NOMO-1 treated with dmso at 0.1 percent for 144 hours (cell line): ENCODE data around the gene BTN1A1.
A peak's percentile ranks its signal among the peaks of the same experiment; 100 is the strongest.
"Not testable (repeated sequence)": the region's sequence is repeated elsewhere in the genome, so short reads cannot be mapped to it uniquely, and the experiment has no call there.

Experiments
- DNase-seq: peaks from one replicate; lab custom pipeline; 2025; ENCODE audit not compliant: unreplicated experiment; lab: John Stamatoyannopoulos, UW

The BTN1A1 gene

GRCh38 chr6:26536571-26537159 lies 36.6 kb downstream of the BTN1A1 start:
- DNase-seq: no peak

- DNase-seq: peak; percentile 81
These were observed 37.2 kb downstream of the BTN1A1 start for GRCh38 chr6:26537160-26537845.

DNA sequence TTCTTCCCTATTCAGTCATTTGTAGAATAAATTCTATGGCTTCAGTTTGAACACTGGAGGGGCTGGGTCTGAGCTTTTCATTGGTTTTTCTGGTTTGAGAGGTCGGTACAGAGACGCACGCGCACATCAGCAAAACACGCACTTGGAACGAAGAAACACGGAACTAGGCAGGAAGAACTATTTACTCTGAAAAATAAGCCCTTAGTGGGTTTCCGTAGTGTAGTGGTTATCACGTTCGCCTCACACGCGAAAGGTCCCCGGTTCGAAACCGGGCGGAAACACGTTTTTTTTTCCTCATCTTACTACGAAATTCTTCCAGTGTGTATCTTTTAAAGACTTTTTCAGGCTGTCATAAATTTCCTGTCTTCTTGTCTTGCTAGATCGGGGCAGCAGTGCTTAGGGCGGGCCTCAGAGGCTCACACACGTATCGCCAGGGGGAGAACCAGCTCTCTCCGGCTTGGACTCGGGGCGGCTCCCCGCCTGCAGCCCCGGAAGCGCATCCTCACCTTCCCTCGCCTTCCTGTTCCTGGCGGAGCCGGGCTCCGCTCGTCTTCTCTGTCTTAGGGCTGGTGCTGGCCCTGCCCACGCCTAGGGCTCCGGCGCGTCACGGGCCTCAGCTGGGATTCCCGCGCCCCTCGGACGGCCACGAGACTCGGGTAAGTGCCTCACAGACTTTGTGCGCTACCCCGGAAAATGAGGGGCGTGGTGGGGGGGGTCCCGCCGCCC lies 37.9 kb downstream of the BTN1A1 start, which contains the start of gene HMGN4:
HMGN4 (plus strand) TSS at position 521 of the 726 bp plus-strand sequence. CDS start 6,841 bp downstream, outside the sequence.
- peak; percentile 85 for DNase-seq

- no peak for DNase-seq
These were observed 38.4 kb downstream of the BTN1A1 start for GRCh38 chr6:26538572-26538902.

- DNase-seq: no peak
These were observed 39.0 kb downstream of the BTN1A1 start for GRCh38 chr6:26539071-26539615.

DNA sequence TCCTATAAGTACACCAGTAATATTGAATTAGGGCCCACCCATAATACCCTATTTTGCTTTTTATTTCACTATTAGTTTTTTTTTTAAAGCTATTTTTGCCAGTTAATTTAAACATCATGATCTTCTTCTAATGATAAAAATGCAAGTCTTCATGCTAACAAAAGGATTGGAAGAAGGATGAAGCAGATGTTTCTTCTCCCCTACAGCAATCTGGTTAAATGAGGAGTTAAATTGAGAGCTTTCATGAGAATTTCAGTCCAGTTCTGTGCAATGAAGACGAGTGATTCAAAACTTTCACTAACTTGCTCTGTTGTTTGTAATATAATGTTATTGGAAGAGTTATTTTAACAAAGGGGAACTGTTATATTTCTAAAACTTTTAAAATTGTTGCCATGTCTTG lies 41.5 kb downstream of the BTN1A1 start:
- DNase-seq: no peak

DNA sequence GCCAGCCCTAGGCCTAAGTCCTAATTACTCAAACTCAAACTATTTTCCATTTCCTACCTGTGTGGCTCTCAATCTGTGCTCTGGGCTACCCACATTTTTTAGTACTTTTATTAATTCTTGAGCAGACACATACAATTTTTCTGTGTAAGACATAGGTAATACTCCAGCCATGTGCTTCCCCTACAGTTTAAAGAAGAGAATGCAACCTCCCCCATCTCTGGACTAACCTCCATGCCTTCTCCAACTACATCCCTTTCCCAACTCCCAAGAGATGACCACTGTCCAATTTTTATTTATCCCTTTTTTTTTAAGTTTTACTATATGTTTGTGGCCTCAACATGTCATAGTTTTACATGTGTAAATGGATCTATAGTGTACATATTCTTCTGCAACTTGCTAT lies 43.9 kb downstream of the BTN1A1 start:
- no peak for DNase-seq

DNA sequence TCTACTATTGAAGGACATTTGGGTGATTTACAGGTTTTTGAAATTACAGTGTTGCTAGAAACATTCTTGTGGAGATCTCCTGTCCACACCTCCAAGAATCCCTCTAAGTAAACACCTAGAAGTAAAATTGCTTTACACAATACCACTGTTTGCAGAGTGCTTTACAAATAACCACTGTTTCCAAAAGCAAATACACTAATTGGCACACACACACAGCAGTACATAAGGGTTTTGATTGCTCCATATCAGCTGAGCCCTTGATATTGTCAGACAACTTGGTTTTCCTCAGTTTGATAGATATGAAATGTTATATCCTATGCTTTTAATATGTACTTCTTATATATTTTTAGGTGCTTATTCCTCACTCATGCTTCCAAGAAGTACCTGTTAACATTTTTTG lies 44.4 kb downstream of the BTN1A1 start:
- DNase-seq: no peak

- DNase-seq: peak; percentile 52
These were observed 45.5 kb downstream of the BTN1A1 start for GRCh38 chr6:26545627-26546026.

- DNase-seq: not testable (repeated sequence)
These were observed 47.3 kb downstream of the BTN1A1 start for GRCh38 chr6:26547363-26547762.

DNA sequence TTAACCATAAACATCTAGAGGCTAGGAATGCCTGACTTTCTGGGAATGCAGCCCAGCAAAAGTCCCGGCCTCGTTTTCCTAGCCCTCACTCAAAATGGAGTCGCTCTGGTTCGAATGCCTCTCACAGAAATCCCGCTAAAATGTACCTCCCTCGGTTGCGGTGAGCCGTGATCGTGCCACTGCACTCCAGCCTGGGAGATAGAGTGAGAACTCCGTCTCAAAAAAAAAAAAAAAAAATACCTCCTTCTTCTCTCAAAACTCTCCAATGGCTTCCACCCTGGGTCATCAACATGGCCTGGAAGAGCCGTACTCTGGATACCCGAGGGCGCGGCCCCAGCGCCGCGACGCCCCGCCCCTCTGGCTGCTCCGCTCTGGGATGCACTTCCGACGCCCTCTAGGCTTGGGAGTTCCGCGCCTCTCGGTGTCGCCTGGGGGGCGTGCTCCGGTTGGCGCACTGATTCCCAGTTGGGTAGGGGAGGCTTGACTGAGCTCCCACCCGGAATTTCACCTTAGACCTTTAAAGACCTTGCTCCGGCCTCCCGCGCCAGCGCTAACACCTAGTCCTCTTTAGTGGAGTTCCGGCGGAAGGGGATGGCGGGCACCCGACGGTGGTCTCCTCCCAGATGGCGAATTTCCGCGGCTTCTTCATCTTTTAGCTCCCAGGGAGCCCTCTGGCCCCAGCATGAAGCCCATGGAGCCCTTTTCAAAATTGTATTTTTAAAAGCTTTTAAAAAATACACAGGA lies 50.3 kb downstream of the BTN1A1 start:
- peak; percentile 44 for DNase-seq

GRCh38 chr6:26552205-26552604 lies 52.1 kb downstream of the BTN1A1 start:
- no peak for DNase-seq

GRCh38 chr6:26552640-26553188 lies 52.6 kb downstream of the BTN1A1 start:
- no peak for DNase-seq

- DNase-seq: peak; percentile 61
These were observed 53.1 kb downstream of the BTN1A1 start for GRCh38 chr6:26553264-26553634.

GRCh38 chr6:26553635-26554446 lies 53.7 kb downstream of the BTN1A1 start:
- peak; percentile 73 for DNase-seq

GRCh38 chr6:26554447-26554696 lies 54.3 kb downstream of the BTN1A1 start:
- DNase-seq: no peak

DNA sequence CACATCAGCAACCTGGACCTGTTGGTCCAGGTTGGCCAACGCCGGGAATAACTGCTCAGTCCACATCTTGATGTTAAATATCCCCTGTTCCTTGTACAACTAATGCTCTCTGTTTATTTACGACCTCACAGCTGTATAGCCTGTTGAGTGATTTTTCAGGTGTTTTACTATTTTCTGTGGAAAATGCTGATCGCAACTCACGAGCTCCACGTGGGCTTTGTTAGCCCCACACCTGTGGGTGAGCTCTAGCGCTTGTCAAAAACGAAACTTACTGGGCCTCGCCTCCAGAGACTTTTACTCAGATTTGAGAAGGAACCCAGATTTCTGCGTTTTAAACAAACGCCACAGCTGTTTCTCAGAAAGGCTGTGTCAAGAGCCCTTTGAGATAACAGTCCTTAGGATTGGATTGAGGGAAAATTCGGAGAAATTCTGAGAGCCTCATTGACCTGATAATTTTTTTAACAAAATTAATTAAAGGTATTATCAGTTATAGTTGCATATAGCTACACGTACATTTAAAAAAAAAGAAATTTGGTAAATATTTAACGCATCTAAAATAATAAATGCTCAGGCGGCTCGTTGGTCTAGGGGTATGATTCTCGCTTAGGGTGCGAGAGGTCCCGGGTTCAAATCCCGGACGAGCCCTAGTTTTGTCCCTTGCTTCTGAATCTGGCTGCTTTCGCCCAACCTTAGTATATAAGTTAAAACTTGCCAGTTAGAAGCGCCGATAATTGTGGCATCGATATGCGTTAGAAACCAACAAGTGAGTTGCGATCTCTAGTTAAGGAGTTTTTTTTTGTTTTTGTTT lies 54.8 kb downstream of the BTN1A1 start:
- no peak for DNase-seq

DNA sequence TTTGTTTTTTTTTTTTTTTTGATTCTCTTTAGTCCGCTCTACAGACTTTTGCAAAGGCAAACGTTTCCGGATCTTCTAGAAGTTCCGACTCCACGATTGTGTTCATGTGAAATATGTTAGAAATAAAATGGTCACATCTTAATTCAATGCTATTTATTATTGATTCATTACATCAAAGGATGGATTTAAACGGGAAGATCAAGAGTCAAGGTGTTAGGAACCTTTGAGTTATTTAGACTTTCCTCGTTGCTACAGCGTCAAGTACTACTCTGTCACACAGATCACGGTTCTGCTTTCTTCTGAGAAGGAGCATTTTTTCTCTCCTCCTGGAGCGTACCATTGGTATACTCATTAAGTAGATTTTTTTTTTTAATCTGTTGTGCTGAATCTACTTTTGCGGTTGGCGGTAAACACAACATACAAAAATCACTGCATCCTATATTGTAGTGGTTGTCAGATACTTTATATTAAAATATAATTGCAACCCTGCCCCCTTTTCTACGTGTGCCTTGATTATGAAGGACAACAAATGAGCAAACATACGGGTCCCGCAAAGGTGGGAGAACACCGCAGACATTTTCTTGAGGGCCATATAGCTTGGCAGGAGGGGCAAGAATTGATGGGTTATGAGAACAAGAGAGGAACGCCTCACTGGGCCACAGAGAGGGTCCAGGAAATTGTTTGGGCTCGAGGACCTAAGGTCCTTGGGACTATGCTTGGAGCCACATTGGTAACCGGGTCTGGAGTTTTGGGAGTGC lies 55.6 kb downstream of the BTN1A1 start:
- no peak for DNase-seq
